ENCODE measurements around the gene BCL11A.

Gene BCL11A

DNA sequence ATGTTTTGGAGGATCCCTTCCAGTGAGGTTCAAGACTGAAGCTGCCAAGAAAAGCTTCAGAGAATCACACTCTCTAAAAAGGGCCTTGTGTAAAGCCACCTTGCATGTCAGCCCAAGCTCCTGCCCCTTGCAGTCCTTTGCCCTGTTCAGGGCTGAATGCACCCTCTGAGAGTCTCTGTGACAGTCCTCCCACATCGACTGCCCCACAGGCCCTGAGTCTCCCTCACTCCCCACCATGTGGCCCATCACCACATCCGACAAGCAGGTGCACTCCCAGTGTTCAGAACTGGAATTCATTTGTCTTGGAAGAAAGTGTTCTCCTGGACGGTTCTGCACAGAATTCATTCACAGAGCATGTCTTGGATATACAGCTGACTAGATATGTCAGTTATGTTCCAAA, 31.0 kb downstream of the BCL11A start:
- no peaks in the 10 kb centered on the region for H3K4me1 ChIP-seq (ENCODE audit: control insufficient read depth in 2 of 2, insufficient read depth in 1 of 2, low read depth in 1 of 2, low read length in 2 of 2)
- WGBS, 2 donors (ENCODE audit: extremely low coverage in 2 of 2, insufficient read length in 2 of 2, insufficient replicate concordance in 1 of 2), result no CpG with 5 or more reads among the region's 3 CpGs
- H3K18ac ChIP-seq (ENCODE audit: low read length), result no peak overlapping the region

GRCh38 chr2:60521626-60522025, 31.8 kb downstream of the BCL11A start:
- no CpG with 5 or more reads among the region's 5 CpGs for WGBS, 2 donors (ENCODE audit: extremely low coverage in 2 of 2, insufficient read length in 2 of 2, insufficient replicate concordance in 1 of 2)
- peak overlapping the region; percentile 48 for H3K18ac ChIP-seq (ENCODE audit: low read length)
- H3K4ac ChIP-seq (ENCODE audit: low read length), result no peak overlapping the region
- H2AK5ac ChIP-seq (ENCODE audit: low read depth, low read length), result no peak overlapping the region
- no peak overlapping the region for H3K14ac ChIP-seq (ENCODE audit: low read length)
- H3K4me3 ChIP-seq (ENCODE audit: low read length in 2 of 2), result no peak overlapping the region
- no peak overlapping the region for H2BK12ac ChIP-seq (ENCODE audit: low read length)
- no peak overlapping the region for H2BK120ac ChIP-seq (ENCODE audit: low read depth, low read length)
- peak overlapping the region; percentile 46 for H3K23ac ChIP-seq (ENCODE audit: low read depth, low read length, poor library complexity)
- H3K36me3 ChIP-seq (replicated peaks in 1 of 2; ENCODE audit: control insufficient read depth in 2 of 2, insufficient read depth in 2 of 2, low read length in 2 of 2), result no peaks in the 10 kb centered on the region
- H3K27ac ChIP-seq (replicated peaks; ENCODE audit: low read length), result no peak overlapping the region
- H3K9me3 ChIP-seq (replicated peaks in 1 of 2; ENCODE audit: control insufficient read depth in 2 of 2, insufficient read depth in 1 of 2, low read depth in 1 of 2, low read length in 2 of 2), result no peaks in the 10 kb centered on the region
- H3K9ac ChIP-seq (ENCODE audit: low read depth, low read length, poor library complexity), result no peak overlapping the region
- H4K91ac ChIP-seq (ENCODE audit: low read depth, low read length, poor library complexity), result no peak overlapping the region
- no peaks in the 10 kb centered on the region for H3K4me1 ChIP-seq (ENCODE audit: control insufficient read depth in 2 of 2, insufficient read depth in 1 of 2, low read depth in 1 of 2, low read length in 2 of 2)
- no peak overlapping the region for H2AFZ ChIP-seq (ENCODE audit: low read length)
- H4K8ac ChIP-seq (ENCODE audit: low read depth, low read length), result no peak overlapping the region
- H2BK5ac ChIP-seq (ENCODE audit: low read length), result no peak overlapping the region
- H3K4me2 ChIP-seq (ENCODE audit: insufficient read depth, low read length, poor library complexity, severe bottlenecking), result no peak overlapping the region
- H3K27me3 ChIP-seq (ENCODE audit: control insufficient read depth in 3 of 3, insufficient read depth in 3 of 3, low read depth in 1 of 3, low read length in 3 of 3), result peaks cover 0 to 8% (median 0%) of the 10 kb centered on the region in 3 experiments
- no peaks in the 10 kb centered on the region for H3K79me1 ChIP-seq (ENCODE audit: low read depth, low read length)
- H2BK15ac ChIP-seq (ENCODE audit: low read length), result no peak overlapping the region
- no peak for DNase-seq (ENCODE audit: low spot score)

More for the DNA sequence above, 31.0 kb downstream of the BCL11A start:
- Histone ChIP-seq H3K27me3 (ENCODE audit: control insufficient read depth in 3 of 3, insufficient read depth in 3 of 3, low read depth in 1 of 3, low read length in 3 of 3) (peaks cover 0 to 8% (median 0%) of the 10 kb centered on the region in 3 experiments), H3K36me3 (replicated peaks in 1 of 2; ENCODE audit: control insufficient read depth in 2 of 2, insufficient read depth in 2 of 2, low read length in 2 of 2) (no peaks in the 10 kb centered on the region), H3K4ac (ENCODE audit: low read length) (no peak overlapping the region), H2BK5ac (ENCODE audit: low read length) (no peak overlapping the region), H3K9me3 (replicated peaks in 1 of 2; ENCODE audit: control insufficient read depth in 2 of 2, insufficient read depth in 1 of 2, low read depth in 1 of 2, low read length in 2 of 2) (no peaks in the 10 kb centered on the region), H3K27ac (replicated peaks; ENCODE audit: low read length) (no peak overlapping the region), H2AK5ac (ENCODE audit: low read depth, low read length) (no peak overlapping the region), H2AFZ (ENCODE audit: low read length) (no peak overlapping the region), H2BK15ac (ENCODE audit: low read length) (no peak overlapping the region), H2BK12ac (ENCODE audit: low read length) (no peak overlapping the region), H3K14ac (ENCODE audit: low read length) (no peak overlapping the region), H4K91ac (ENCODE audit: low read depth, low read length, poor library complexity) (no peak overlapping the region), H2BK120ac (ENCODE audit: low read depth, low read length) (no peak overlapping the region), H4K8ac (ENCODE audit: low read depth, low read length) (no peak overlapping the region), H3K23ac (ENCODE audit: low read depth, low read length, poor library complexity) (no peak overlapping the region), H3K79me1 (ENCODE audit: low read depth, low read length) (no peaks in the 10 kb centered on the region), H3K4me3 (ENCODE audit: low read length in 2 of 2) (no peak overlapping the region), H3K4me2 (ENCODE audit: insufficient read depth, low read length, poor library complexity, severe bottlenecking) (no peak overlapping the region), H3K9ac (ENCODE audit: low read depth, low read length, poor library complexity) (no peak overlapping the region)
- no peak for DNase-seq (ENCODE audit: low spot score)

- Histone ChIP-seq H3K18ac (ENCODE audit: low read length) (peak overlapping the region; percentile 70), H2AFZ (ENCODE audit: low read length) (no peak overlapping the region), H4K8ac (ENCODE audit: low read depth, low read length) (no peak overlapping the region), H3K14ac (ENCODE audit: low read length) (no peak overlapping the region), H3K27me3 (ENCODE audit: control insufficient read depth in 3 of 3, insufficient read depth in 3 of 3, low read depth in 1 of 3, low read length in 3 of 3) (peaks cover 0 to 8% (median 0%) of the 10 kb centered on the region in 3 experiments), H2BK120ac (ENCODE audit: low read depth, low read length) (no peak overlapping the region), H3K4me1 (ENCODE audit: control insufficient read depth in 2 of 2, insufficient read depth in 1 of 2, low read depth in 1 of 2, low read length in 2 of 2) (no peaks in the 10 kb centered on the region), H2BK12ac (ENCODE audit: low read length) (no peak overlapping the region), H2AK5ac (ENCODE audit: low read depth, low read length) (no peak overlapping the region), H3K9ac (ENCODE audit: low read depth, low read length, poor library complexity) (no peak overlapping the region), H3K4me3 (ENCODE audit: low read length in 2 of 2) (no peak overlapping the region), H3K9me3 (replicated peaks in 1 of 2; ENCODE audit: control insufficient read depth in 2 of 2, insufficient read depth in 1 of 2, low read depth in 1 of 2, low read length in 2 of 2) (no peaks in the 10 kb centered on the region), H2BK5ac (ENCODE audit: low read length) (no peak overlapping the region), H4K91ac (ENCODE audit: low read depth, low read length, poor library complexity) (no peak overlapping the region), H3K4me2 (ENCODE audit: insufficient read depth, low read length, poor library complexity, severe bottlenecking) (no peak overlapping the region), H2BK15ac (ENCODE audit: low read length) (no peak overlapping the region), H3K27ac (replicated peaks; ENCODE audit: low read length) (no peak overlapping the region), H3K4ac (ENCODE audit: low read length) (no peak overlapping the region), H3K79me1 (ENCODE audit: low read depth, low read length) (no peaks in the 10 kb centered on the region), H3K36me3 (replicated peaks in 1 of 2; ENCODE audit: control insufficient read depth in 2 of 2, insufficient read depth in 2 of 2, low read length in 2 of 2) (no peaks in the 10 kb centered on the region), H3K23ac (ENCODE audit: low read depth, low read length, poor library complexity) (no peak overlapping the region)
- no peak for DNase-seq (ENCODE audit: low spot score)
- WGBS, 2 donors (ENCODE audit: extremely low coverage in 2 of 2, insufficient read length in 2 of 2, insufficient replicate concordance in 1 of 2), result no CpG with 5 or more reads among the region's 9 CpGs
Measured at GRCh38 chr2:60520917-60521539, 32.4 kb downstream of the BCL11A start.

DNA sequence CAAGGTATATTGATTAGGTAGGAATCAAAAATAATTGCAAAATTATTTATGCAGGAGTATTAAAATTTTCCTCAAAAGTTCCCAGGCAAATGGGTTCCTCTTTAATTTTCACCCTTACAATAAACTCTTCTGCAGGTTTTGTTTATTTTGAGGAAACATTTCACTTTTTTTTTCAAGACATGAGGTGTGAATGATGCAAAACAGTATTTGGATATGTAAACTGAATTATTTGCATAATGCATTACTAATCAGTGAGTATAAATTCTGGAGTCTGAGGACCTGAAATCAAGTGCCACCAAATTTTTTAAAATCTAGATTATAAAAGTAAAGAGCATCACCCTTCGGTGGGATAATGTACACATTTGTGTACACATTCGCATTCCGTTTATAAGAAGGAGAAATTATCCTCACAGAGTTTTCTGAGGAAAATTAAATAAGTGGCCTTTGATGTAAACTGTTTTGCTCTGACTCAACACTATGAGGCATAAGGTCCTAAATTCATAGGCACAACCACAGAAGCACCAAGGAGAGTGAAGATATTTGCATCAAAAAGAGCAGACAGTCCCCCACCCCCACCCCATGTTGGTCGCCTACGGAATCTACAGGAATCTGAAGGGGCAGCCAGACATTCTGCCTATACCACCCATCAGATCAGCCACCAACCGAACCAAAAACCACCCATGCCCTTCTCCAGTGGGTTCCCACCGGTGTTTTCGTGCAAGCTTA, 33.1 kb downstream of the BCL11A start:
- no peak overlapping the region for H2BK12ac ChIP-seq (ENCODE audit: low read length)
- H2BK15ac ChIP-seq (ENCODE audit: low read length), result no peak overlapping the region
- H3K27ac ChIP-seq (replicated peaks; ENCODE audit: low read length), result no peak overlapping the region

More for the DNA sequence above, 33.1 kb downstream of the BCL11A start:
- Histone ChIP-seq H3K23ac (ENCODE audit: low read depth, low read length, poor library complexity) (no peak overlapping the region), H2AK5ac (ENCODE audit: low read depth, low read length) (no peak overlapping the region), H2BK120ac (ENCODE audit: low read depth, low read length) (no peak overlapping the region), H3K9me3 (replicated peaks in 1 of 2; ENCODE audit: control insufficient read depth in 2 of 2, insufficient read depth in 1 of 2, low read depth in 1 of 2, low read length in 2 of 2) (no peaks in the 10 kb centered on the region), H2BK5ac (ENCODE audit: low read length) (no peak overlapping the region), H3K4me1 (ENCODE audit: control insufficient read depth in 2 of 2, insufficient read depth in 1 of 2, low read depth in 1 of 2, low read length in 2 of 2) (no peaks in the 10 kb centered on the region), H3K4me2 (ENCODE audit: insufficient read depth, low read length, poor library complexity, severe bottlenecking) (no peak overlapping the region), H3K18ac (ENCODE audit: low read length) (no peak overlapping the region), H3K79me1 (ENCODE audit: low read depth, low read length) (no peaks in the 10 kb centered on the region), H4K91ac (ENCODE audit: low read depth, low read length, poor library complexity) (no peak overlapping the region), H3K4ac (ENCODE audit: low read length) (no peak overlapping the region), H3K27me3 (ENCODE audit: control insufficient read depth in 3 of 3, insufficient read depth in 3 of 3, low read depth in 1 of 3, low read length in 3 of 3) (peaks cover 0 to 2% (median 0%) of the 10 kb centered on the region in 3 experiments), H2AFZ (ENCODE audit: low read length) (no peak overlapping the region), H3K9ac (ENCODE audit: low read depth, low read length, poor library complexity) (no peak overlapping the region), H4K8ac (ENCODE audit: low read depth, low read length) (no peak overlapping the region), H3K4me3 (ENCODE audit: low read length in 2 of 2) (no peak overlapping the region), H3K14ac (ENCODE audit: low read length) (no peak overlapping the region), H3K36me3 (replicated peaks in 1 of 2; ENCODE audit: control insufficient read depth in 2 of 2, insufficient read depth in 2 of 2, low read length in 2 of 2) (no peaks in the 10 kb centered on the region)
- DNase-seq (ENCODE audit: low spot score), result no peak
- no CpG with 5 or more reads among the region's 8 CpGs for WGBS, 2 donors (ENCODE audit: extremely low coverage in 2 of 2, insufficient read length in 2 of 2, insufficient replicate concordance in 1 of 2)
